Neural progenitor cell (in vitro differentiated cells): ENCODE results near the gene RNU6-8. TPM values are rescaled to one million over a fixed set of nuclear protein-coding genes. Genes with fewer than 3 reads are reported as not detected.

Experiments used
- DNase-seq: peaks from one replicate; pipeline ENCODE4 v3.0.0-alpha.2; 2016; ENCODE audit warnings: low spot score
- H2AFZ ChIP-seq: fragments of 200-600 bp; sonication (generic); replicated peaks from 2 replicates; pipeline ENCODE4 v1.6.1; 2016; ENCODE audit warnings: antibody characterized with exemption
- H3F3A ChIP-seq: fragments of 200-600 bp; sonication (generic); 2 replicates; pipeline ENCODE4 v1.6.1; 2016; ENCODE audit warnings: antibody characterized with exemption, low read depth
- H3K27ac ChIP-seq: fragments of 200-600 bp; sonication (generic); 2 replicates; pipeline ENCODE4 v1.5.1; 2016; ENCODE audit warnings: mild to moderate bottlenecking
- H3K27me3 ChIP-seq: fragments of 200-600 bp; sonication (generic); 2 replicates; pipeline ENCODE4 v1.6.1; 2016; ENCODE audit warnings: mild to moderate bottlenecking, moderate library complexity
- H3K36me3 ChIP-seq: fragments of 200-600 bp; sonication (generic); 2 replicates; pipeline ENCODE4 v1.5.1; 2016
- H3K4me1 ChIP-seq: fragments of 200-600 bp; sonication (generic); 2 replicates; pipeline ENCODE4 v1.6.1; 2016; ENCODE audit warnings: mixed run types
- H3K4me2 ChIP-seq: fragments of 200-600 bp; sonication (generic); 2 replicates; pipeline ENCODE4 v1.6.1; 2016
- H3K4me3 ChIP-seq: fragments of 200-600 bp; sonication (generic); 2 replicates; pipeline ENCODE4 v1.5.1; 2016
- H3K79me2 ChIP-seq: fragments of 200-600 bp; sonication (generic); 2 replicates; pipeline ENCODE4 v1.6.1; 2016; ENCODE audit warnings: low read depth
- H3K9ac ChIP-seq: fragments of 200-600 bp; sonication (generic); 2 replicates; pipeline ENCODE4 v1.6.1; 2016
- H3K9me3 ChIP-seq: fragments of 200-600 bp; sonication (generic); 2 replicates; pipeline ENCODE4 v1.5.1; 2016; ENCODE audit warnings: low read depth
- H4K20me1 ChIP-seq: fragments of 200-600 bp; sonication (generic); 2 replicates; pipeline ENCODE4 v1.6.1; 2016; ENCODE audit warnings: low read depth
- H3K27ac Mint-ChIP-seq: 3 replicates; pipeline ENCODE4 v1.8.0; 2021; ENCODE audit warnings: mixed read lengths
- H3K27me3 Mint-ChIP-seq: 2 replicates; pipeline ENCODE4 v1.8.0; 2022; ENCODE audit warnings: low read depth, mild to moderate bottlenecking, inconsistent platforms, moderate library complexity, mixed read lengths; ENCODE audit not compliant: insufficient read depth
- H3K36me3 Mint-ChIP-seq: 3 replicates; pipeline ENCODE4 v1.8.0; 2021; ENCODE audit warnings: mixed read lengths
- H3K4me1 Mint-ChIP-seq: 3 replicates; pipeline ENCODE4 v1.8.0; 2021; ENCODE audit warnings: mixed read lengths
- H3K4me3 Mint-ChIP-seq: 3 replicates; pipeline ENCODE4 v1.8.0; 2021; ENCODE audit warnings: mild to moderate bottlenecking, moderate library complexity, mixed read lengths
- H3K9me3 Mint-ChIP-seq: 3 replicates; pipeline ENCODE4 v1.8.0; 2020; ENCODE audit warnings: mixed read lengths
- CTCF ChIP-seq: fragments of 200-600 bp; sonication (generic); IDR thresholded peaks from 2 replicates; pipeline ENCODE4 v1.5.1; 2017; ENCODE audit warnings: antibody characterized with exemption, mild to moderate bottlenecking
- EZH2 ChIP-seq: fragments of 200-600 bp; sonication (generic); IDR thresholded peaks from 2 replicates; pipeline ENCODE4 v1.6.1; 2017; ENCODE audit warnings: antibody characterized with exemption, mild to moderate bottlenecking, moderate library complexity
- EZH2phosphoT487 ChIP-seq: fragments of 200-600 bp; sonication (generic); IDR thresholded peaks from 2 replicates; pipeline ENCODE4 v1.6.1; 2017; ENCODE audit warnings: antibody characterized with exemption
- small RNA-seq: library from RNA; depleted of rRNA; stranded (forward); fragments of <200 nt; gene quantifications from one replicate; pipeline ENCODE3, GENCODE V24; 2015
- total RNA-seq: library from RNA; depleted of rRNA; stranded (reverse); fragments of >200 nt; gene quantifications from 2 replicates; pipeline ENCODE4 v1.2.3, GENCODE V29; 2015; ENCODE audit warnings: low replicate concordance

The RNU6-8 gene
- total RNA-seq, 1 donor from 2014 or later = not detected

GRCh38 chr14:32166029-32166428, 37.0 kb downstream of the RNU6-8 start:
- no peak overlapping the region for H2AFZ ChIP-seq
- Mint-ChIP-seq H3K4me3 (no peak overlapping the region), H3K36me3 (no peaks in the 10 kb centered on the region), H3K4me1 (no peaks in the 10 kb centered on the region), H3K27ac (no peak overlapping the region), H3K9me3 (peaks cover 2% of the 10 kb centered on the region), H3K27me3 (peaks cover 6% of the 10 kb centered on the region)
- no peak overlapping the region for H3K4me3 ChIP-seq
- TF ChIP-seq CTCF (no peak), EZH2phosphoT487 (no peak), EZH2 (no peak)
- H3K4me2 ChIP-seq = no peak overlapping the region
- no peaks in the 10 kb centered on the region for H4K20me1 ChIP-seq
- H3K4me1 ChIP-seq = no peaks in the 10 kb centered on the region
- no peak overlapping the region for H3K27ac ChIP-seq
- H3K36me3 ChIP-seq = no peaks in the 10 kb centered on the region
- H3K9ac ChIP-seq = no peak overlapping the region
- peaks cover 5% of the 10 kb centered on the region for H3K9me3 ChIP-seq
- no peaks in the 10 kb centered on the region for H3K27me3 ChIP-seq
- no peaks in the 10 kb centered on the region for H3K79me2 ChIP-seq
- no peak for DNase-seq
- no peaks in the 10 kb centered on the region for H3F3A ChIP-seq

Small RNAs within 50 kb of the gene (small RNA-seq; reads per million reads assigned to genes)
- gene RNU6-7 (12.6 reads per million, percentile 96 among the genes with 10 or more reads in this experiment), gene RNU6-8 (0.25 reads per million, percentile 14 among the genes with 10 or more reads in this experiment)

Other genes starting within 250 kb of the RNU6-8 start
- 131 and 202 TPM in 2 replicates for gene ARHGAP5, start 126.0 kb downstream of the RNU6-8 start, total RNA-seq
- not detected in 2 replicates for gene RNU6-7, start 1.2 kb downstream of the RNU6-8 start, total RNA-seq
- 3.7 and 7.3 TPM in 2 replicates for gene AKAP6, start 126.0 kb upstream of the RNU6-8 start, total RNA-seq